Measurements from ENCODE around the gene AGBL4. TPM values are rescaled to one million over a fixed set of nuclear protein-coding genes. Genes with fewer than 3 reads are reported as not detected.

AGBL4 gene
- total and polyA plus RNA-seq, 2 donors = 0.18 to 0.24 TPM

DNA sequence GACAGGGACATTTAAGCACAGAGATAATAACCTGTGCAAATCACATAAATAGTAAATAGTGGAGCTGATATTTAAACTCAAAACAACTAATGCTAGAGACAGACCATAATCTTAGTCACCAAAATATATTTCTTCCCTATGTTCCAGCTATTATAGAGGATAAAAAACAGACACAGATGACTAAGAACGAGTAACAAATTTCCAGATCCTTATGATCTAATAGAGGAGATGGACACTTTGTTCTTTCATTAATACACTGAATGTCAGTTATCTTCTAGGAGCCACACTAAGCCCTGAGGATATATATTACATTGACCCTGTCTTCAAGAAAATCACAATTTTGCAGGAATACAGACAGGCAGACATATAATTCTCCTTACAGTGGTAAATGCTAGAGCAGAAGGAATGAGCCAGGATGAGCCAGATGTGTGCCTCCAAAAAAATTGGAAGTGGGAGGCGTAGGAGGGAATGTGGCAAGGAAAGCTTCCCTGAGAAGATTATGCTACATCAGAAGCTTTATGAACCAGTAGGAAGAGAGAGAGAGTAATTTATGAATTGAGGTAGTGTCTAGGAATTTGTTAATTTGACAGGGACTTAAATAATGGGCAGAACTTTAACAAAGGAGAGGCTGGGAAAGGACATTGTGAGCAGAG is 851.7 kb downstream of the AGBL4 start:
- 93% methylated on average over 2 of the region's 2 CpGs for WGBS
- H3K4me3 ChIP-seq (ENCODE audit: low read length in 2 of 2) = no peak overlapping the region
- H3K36me3 ChIP-seq (ENCODE audit: control insufficient read depth in 2 of 2, insufficient read depth in 2 of 2, low read length in 1 of 2) = no peaks in the 10 kb centered on the region
- no peak for DNase-seq (ENCODE audit: low read depth in 6 of 9, low spot score in 9 of 9)
- no peaks in the 10 kb centered on the region for H3K4me1 ChIP-seq (ENCODE audit: control insufficient read depth in 2 of 2, insufficient read depth in 2 of 2, low read length in 2 of 2)
- H3K9me3 ChIP-seq (ENCODE audit: control insufficient read depth in 2 of 2, insufficient read depth in 1 of 2, low read length in 1 of 2) = no peaks in the 10 kb centered on the region
- no peak overlapping the region for H3K27ac ChIP-seq (ENCODE audit: low read depth in 1 of 2, low read length in 1 of 2)
- no peaks in the 10 kb centered on the region for H3K27me3 ChIP-seq (ENCODE audit: control insufficient read depth in 2 of 2, insufficient read depth in 1 of 2, low read length in 1 of 2)

DNA sequence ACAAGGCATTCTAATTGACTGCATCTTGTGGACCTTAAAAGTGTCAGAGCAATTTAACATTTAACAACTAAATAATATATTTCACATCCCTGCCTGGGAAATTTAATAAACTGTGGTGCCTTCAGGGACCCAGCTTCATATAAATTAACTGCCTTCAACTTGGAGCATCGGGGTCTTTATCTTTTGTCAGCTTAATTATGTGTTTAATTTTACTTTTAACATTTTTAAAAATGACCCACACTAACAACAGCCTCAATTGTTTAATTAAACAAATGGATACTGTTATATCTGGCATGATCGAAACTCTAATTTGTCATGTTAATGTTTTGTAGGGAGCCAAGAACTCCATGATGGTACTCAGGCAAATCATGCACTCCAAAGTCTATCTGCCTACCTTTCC is 857.7 kb downstream of the AGBL4 start:
- Histone ChIP-seq H3K27ac (ENCODE audit: low read depth in 1 of 2, low read length in 1 of 2) (no peak overlapping the region), H3K27me3 (ENCODE audit: control insufficient read depth in 2 of 2, insufficient read depth in 1 of 2, low read length in 1 of 2) (no peaks in the 10 kb centered on the region), H3K36me3 (ENCODE audit: control insufficient read depth in 2 of 2, insufficient read depth in 2 of 2, low read length in 1 of 2) (no peaks in the 10 kb centered on the region), H3K9me3 (ENCODE audit: control insufficient read depth in 2 of 2, insufficient read depth in 1 of 2, low read length in 1 of 2) (no peaks in the 10 kb centered on the region), H3K4me3 (ENCODE audit: low read length in 2 of 2) (no peak overlapping the region), H3K4me1 (ENCODE audit: control insufficient read depth in 2 of 2, insufficient read depth in 2 of 2, low read length in 2 of 2) (no peaks in the 10 kb centered on the region)
- DNase-seq (ENCODE audit: low read depth in 6 of 9, low spot score in 9 of 9) = no peak
- WGBS = 88% methylated on average over 2 of the region's 2 CpGs

DNA sequence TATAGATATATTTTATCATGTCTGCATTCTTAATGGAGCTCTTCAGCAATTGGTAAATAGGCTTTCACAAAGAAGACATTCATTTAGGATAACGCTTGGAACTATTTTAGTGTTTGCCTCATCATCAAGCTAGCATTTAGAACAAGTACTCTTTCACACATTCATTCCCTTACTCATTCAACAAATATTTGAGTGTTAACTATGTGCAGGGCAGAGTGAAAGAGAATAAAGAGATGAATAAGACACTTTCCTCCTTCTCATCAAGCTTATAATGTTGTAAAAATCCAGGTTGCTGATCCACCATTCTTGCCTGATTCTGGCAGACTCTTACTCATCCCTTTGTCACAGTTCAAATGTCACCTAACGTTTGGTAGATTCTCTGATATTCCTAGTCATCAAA is 860.7 kb downstream of the AGBL4 start:
- Histone ChIP-seq H3K4me1 (ENCODE audit: control insufficient read depth in 2 of 2, insufficient read depth in 2 of 2, low read length in 2 of 2) (no peaks in the 10 kb centered on the region), H3K27me3 (ENCODE audit: control insufficient read depth in 2 of 2, insufficient read depth in 1 of 2, low read length in 1 of 2) (no peaks in the 10 kb centered on the region), H3K4me3 (ENCODE audit: low read length in 2 of 2) (no peak overlapping the region), H3K36me3 (ENCODE audit: control insufficient read depth in 2 of 2, insufficient read depth in 2 of 2, low read length in 1 of 2) (no peaks in the 10 kb centered on the region), H3K27ac (ENCODE audit: low read depth in 1 of 2, low read length in 1 of 2) (no peak overlapping the region), H3K9me3 (ENCODE audit: control insufficient read depth in 2 of 2, insufficient read depth in 1 of 2, low read length in 1 of 2) (peaks cover 0 to 5% of the 10 kb centered on the region in 2 donors)
- 86% methylated on average over 2 of the region's 2 CpGs for WGBS
- no peak for DNase-seq (ENCODE audit: low read depth in 6 of 9, low spot score in 9 of 9)

DNA sequence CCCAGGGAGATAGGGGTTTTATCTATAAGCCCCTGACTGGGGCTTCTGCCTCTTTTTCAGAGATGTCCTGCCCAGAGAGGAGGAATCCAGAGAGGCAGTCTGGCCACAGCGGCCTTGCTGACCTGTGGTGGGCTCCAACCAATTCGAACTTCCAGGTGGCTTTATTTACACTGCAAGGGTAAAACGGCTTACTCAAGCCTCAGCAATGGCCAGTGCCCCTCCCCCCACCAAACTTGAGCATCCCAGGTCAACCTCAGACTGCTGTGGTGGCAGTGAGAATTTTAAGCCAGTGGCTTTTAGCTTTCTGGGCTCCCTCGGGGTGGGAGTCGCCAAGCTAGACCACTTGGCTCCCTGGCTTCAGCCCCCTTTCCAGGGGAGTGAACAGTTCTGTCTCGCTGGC is 863.1 kb downstream of the AGBL4 start:
- no peaks in the 10 kb centered on the region for H3K27me3 ChIP-seq (ENCODE audit: control insufficient read depth in 2 of 2, insufficient read depth in 1 of 2, low read length in 1 of 2)
- WGBS = 84% methylated on average over 6 of the region's 6 CpGs
- no peak overlapping the region for H3K4me3 ChIP-seq (ENCODE audit: low read length in 2 of 2)
- no peak overlapping the region for H3K27ac ChIP-seq (ENCODE audit: low read depth in 1 of 2, low read length in 1 of 2)
- H3K4me1 ChIP-seq (ENCODE audit: control insufficient read depth in 2 of 2, insufficient read depth in 2 of 2, low read length in 2 of 2) = no peaks in the 10 kb centered on the region
- H3K9me3 ChIP-seq (ENCODE audit: control insufficient read depth in 2 of 2, insufficient read depth in 1 of 2, low read length in 1 of 2) = peaks cover 0 to 5% of the 10 kb centered on the region in 2 donors
- no peak for DNase-seq (ENCODE audit: low read depth in 6 of 9, low spot score in 9 of 9)
- no peaks in the 10 kb centered on the region for H3K36me3 ChIP-seq (ENCODE audit: control insufficient read depth in 2 of 2, insufficient read depth in 2 of 2, low read length in 1 of 2)

DNA sequence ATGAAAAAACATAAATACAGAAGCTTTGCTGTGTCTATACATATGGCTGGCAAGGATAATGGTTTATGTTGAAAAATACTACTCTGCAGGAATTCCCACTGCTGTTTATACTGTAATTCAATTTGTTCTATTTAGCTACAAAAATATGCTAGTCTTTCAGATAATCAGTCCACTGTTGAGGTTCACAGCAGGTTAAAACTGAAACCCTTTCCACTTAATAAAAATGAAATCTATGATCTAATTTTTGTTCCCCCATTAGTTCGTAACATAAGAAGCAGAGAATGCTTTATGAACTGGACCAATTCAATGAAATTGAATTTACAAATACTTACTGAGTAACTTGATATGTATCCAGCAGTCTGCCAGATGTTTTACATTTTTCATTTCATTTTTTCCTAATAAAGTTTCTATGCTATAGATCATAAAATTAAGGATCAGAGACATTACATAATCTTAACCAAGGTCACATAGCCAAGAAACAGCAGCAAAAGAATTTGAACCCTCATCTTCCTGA is 887.0 kb downstream of the AGBL4 start:
- DNase-seq (ENCODE audit: low read depth in 6 of 9, low spot score in 9 of 9) = no peak
- H3K4me1 ChIP-seq (ENCODE audit: control insufficient read depth in 2 of 2, insufficient read depth in 2 of 2, low read length in 2 of 2) = no peaks in the 10 kb centered on the region
- H3K9me3 ChIP-seq (ENCODE audit: control insufficient read depth in 2 of 2, insufficient read depth in 1 of 2, low read length in 1 of 2) = no peaks in the 10 kb centered on the region
- H3K36me3 ChIP-seq (ENCODE audit: control insufficient read depth in 2 of 2, insufficient read depth in 2 of 2, low read length in 1 of 2) = no peaks in the 10 kb centered on the region
- WGBS = 93% methylated on average over 1 of the region's 1 CpG
- H3K4me3 ChIP-seq (ENCODE audit: low read length in 2 of 2) = no peak overlapping the region
- H3K27me3 ChIP-seq (ENCODE audit: control insufficient read depth in 2 of 2, insufficient read depth in 1 of 2, low read length in 1 of 2) = no peaks in the 10 kb centered on the region
- no peak overlapping the region for H3K27ac ChIP-seq (ENCODE audit: low read depth in 1 of 2, low read length in 1 of 2)

DNA sequence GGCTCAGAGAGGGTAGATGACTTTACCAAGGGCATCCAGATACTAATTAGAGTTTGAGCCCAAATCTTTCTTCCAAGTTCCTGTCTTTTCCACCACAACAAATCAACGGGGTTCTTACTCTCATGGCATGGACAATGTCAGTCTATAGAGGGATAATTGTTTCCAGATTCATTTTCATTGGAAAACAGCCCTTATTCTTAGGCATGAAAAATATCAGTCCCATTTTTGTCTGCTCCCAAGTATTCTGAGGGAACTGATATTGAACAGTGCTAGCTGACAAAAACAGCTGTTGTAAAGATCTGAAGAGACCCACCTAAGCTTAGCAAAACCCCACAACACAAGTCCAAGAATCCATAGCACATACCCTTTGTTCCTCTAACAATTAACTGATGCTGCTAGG is 898.0 kb downstream of the AGBL4 start:
- Histone ChIP-seq H3K27me3 (ENCODE audit: control insufficient read depth in 2 of 2, insufficient read depth in 1 of 2, low read length in 1 of 2) (no peaks in the 10 kb centered on the region), H3K27ac (ENCODE audit: low read depth in 1 of 2, low read length in 1 of 2) (no peak overlapping the region), H3K36me3 (ENCODE audit: control insufficient read depth in 2 of 2, insufficient read depth in 2 of 2, low read length in 1 of 2) (no peaks in the 10 kb centered on the region), H3K4me1 (ENCODE audit: control insufficient read depth in 2 of 2, insufficient read depth in 2 of 2, low read length in 2 of 2) (no peaks in the 10 kb centered on the region), H3K4me3 (ENCODE audit: low read length in 2 of 2) (no peak overlapping the region), H3K9me3 (ENCODE audit: control insufficient read depth in 2 of 2, insufficient read depth in 1 of 2, low read length in 1 of 2) (no peaks in the 10 kb centered on the region)
- WGBS = 61% methylated on average over 1 of the region's 1 CpG
- no peak for DNase-seq (ENCODE audit: low read depth in 6 of 9, low spot score in 9 of 9)

DNA sequence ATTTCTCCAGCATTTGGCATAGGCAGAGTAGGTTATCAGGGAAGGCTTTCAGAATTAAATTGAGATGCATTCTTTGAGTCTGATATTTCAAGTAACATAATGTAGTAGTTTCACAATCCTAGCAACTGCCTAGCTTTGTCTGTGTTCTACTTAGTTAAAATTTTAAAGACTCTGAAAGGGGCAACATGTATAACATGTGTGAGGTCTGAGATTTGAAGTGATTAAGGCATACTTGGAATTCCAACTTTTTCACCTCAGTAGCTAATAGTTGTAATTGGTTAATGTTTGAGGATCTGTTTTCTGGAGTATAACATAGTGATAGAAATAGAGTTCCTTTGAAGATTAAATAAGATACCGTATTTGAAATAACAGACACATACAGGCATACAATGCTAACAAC is 911.8 kb downstream of the AGBL4 start:
- Histone ChIP-seq H3K27ac (ENCODE audit: low read depth in 1 of 2, low read length in 1 of 2) (no peak overlapping the region), H3K36me3 (ENCODE audit: control insufficient read depth in 2 of 2, insufficient read depth in 2 of 2, low read length in 1 of 2) (no peaks in the 10 kb centered on the region), H3K27me3 (ENCODE audit: control insufficient read depth in 2 of 2, insufficient read depth in 1 of 2, low read length in 1 of 2) (no peaks in the 10 kb centered on the region), H3K9me3 (ENCODE audit: control insufficient read depth in 2 of 2, insufficient read depth in 1 of 2, low read length in 1 of 2) (no peaks in the 10 kb centered on the region), H3K4me1 (ENCODE audit: control insufficient read depth in 2 of 2, insufficient read depth in 2 of 2, low read length in 2 of 2) (no peaks in the 10 kb centered on the region), H3K4me3 (ENCODE audit: low read length in 2 of 2) (no peak overlapping the region)
- WGBS = 95% methylated on average over 1 of the region's 1 CpG
- no peak for DNase-seq (ENCODE audit: low read depth in 6 of 9, low spot score in 9 of 9)

DNA sequence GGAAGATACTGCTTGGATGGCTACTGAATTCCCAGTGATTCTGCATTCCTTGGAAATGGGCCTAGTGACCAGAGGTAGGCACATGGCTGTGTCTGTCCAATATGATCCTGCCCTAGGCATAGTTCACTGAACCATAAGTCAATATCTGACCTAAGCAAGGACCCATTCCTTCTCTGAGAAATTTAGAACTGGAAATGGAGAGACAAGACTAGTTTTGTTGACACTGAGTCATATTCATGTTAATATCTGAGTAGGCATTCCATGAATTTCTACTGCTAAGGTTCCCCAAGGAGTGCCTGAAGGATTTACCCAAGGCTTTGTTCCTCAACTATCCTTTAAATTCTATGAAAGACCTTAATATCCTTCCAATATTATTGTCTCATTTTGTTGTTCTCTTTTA is 917.3 kb downstream of the AGBL4 start:
- H3K9me3 ChIP-seq (ENCODE audit: control insufficient read depth in 2 of 2, insufficient read depth in 1 of 2, low read length in 1 of 2) = no peaks in the 10 kb centered on the region
- no peaks in the 10 kb centered on the region for H3K4me1 ChIP-seq (ENCODE audit: control insufficient read depth in 2 of 2, insufficient read depth in 2 of 2, low read length in 2 of 2)
- DNase-seq (ENCODE audit: low read depth in 6 of 9, low spot score in 9 of 9) = no peak

DNA sequence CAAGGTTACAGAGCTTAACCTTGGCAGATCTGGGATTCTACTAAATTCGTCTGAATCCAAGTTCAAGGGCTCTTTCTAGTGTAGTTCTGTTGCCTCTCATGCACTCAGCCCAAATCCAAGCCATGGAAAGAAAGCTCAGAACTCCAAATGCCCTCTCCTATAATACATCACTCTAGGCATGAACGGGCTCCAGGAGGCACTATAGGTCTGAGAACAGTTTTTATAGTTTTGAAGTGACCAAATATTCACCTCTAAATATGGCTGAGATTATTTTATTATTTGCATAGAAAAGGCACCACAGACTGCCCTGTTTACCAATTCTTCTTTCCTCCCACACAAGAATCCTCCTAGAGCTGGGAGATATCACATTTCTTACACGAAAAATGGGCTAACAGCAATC is 919.2 kb downstream of the AGBL4 start:
- DNase-seq (ENCODE audit: low read depth in 6 of 9, low spot score in 9 of 9) = no peak
- H3K9me3 ChIP-seq (ENCODE audit: control insufficient read depth in 2 of 2, insufficient read depth in 1 of 2, low read length in 1 of 2) = no peaks in the 10 kb centered on the region
- H3K4me3 ChIP-seq (ENCODE audit: low read length in 2 of 2) = no peak overlapping the region
- no peaks in the 10 kb centered on the region for H3K36me3 ChIP-seq (ENCODE audit: control insufficient read depth in 2 of 2, insufficient read depth in 2 of 2, low read length in 1 of 2)
- H3K27me3 ChIP-seq (ENCODE audit: control insufficient read depth in 2 of 2, insufficient read depth in 1 of 2, low read length in 1 of 2) = no peaks in the 10 kb centered on the region
- no peak overlapping the region for H3K27ac ChIP-seq (ENCODE audit: low read depth in 1 of 2, low read length in 1 of 2)
- H3K4me1 ChIP-seq (ENCODE audit: control insufficient read depth in 2 of 2, insufficient read depth in 2 of 2, low read length in 2 of 2) = no peaks in the 10 kb centered on the region
- 80% methylated on average over 3 of the region's 3 CpGs for WGBS

More for the DNA sequence above, 917.3 kb downstream of the AGBL4 start:
- Histone ChIP-seq H3K27me3 (ENCODE audit: control insufficient read depth in 2 of 2, insufficient read depth in 1 of 2, low read length in 1 of 2) (no peaks in the 10 kb centered on the region), H3K27ac (ENCODE audit: low read depth in 1 of 2, low read length in 1 of 2) (no peak overlapping the region), H3K4me3 (ENCODE audit: low read length in 2 of 2) (no peak overlapping the region), H3K36me3 (ENCODE audit: control insufficient read depth in 2 of 2, insufficient read depth in 2 of 2, low read length in 1 of 2) (no peaks in the 10 kb centered on the region)
